CD4-positive, alpha-beta T cell (primary cell): Measurements from ENCODE around the gene NEBL. TPM values are rescaled to one million over a fixed set of nuclear protein-coding genes. Genes with fewer than 3 reads are reported as not detected.

ENCODE experiments used
- ATAC-seq: fragments of 200-7000 bp; cut with Tn5 transposase; one replicate; pipeline ENCODE4 v1.10.0; 2022; ENCODE audit warnings: mild to moderate bottlenecking; ENCODE audit not compliant: poor library complexity
- CTCF ChIA-PET: fragments of 350-600 bp; sonication (Branson Sonifier 250); formaldehyde crosslinking; loops from one replicate; lab custom pipeline; 2021; ENCODE audit warnings: antibody characterized with exemption, inconsistent platforms; lab: Charles Lee
- POLR2A ChIA-PET: fragments of 350-600 bp; sonication (Branson Sonifier 250); formaldehyde crosslinking; loops from one replicate; lab custom pipeline; 2021; ENCODE audit warnings: antibody characterized with exemption, inconsistent platforms; lab: Charles Lee
- DNase-seq, 14 experiments: peaks; one replicate each; pipeline ENCODE4 v3.0.0-alpha.2; 2013 to 2020; ENCODE audit warnings: mixed read lengths in 2 of 14
- H3K27ac ChIP-seq, 2 donors: one replicate each; pipeline versions ENCODE4 v1.5.1 to v1.7.0; 2013; ENCODE audit warnings: low read length in 2 of 2, low read depth in 1 of 2, mild to moderate bottlenecking in 1 of 2
- H3K27me3 ChIP-seq, 2 experiments: 1 replicate in 1 of 2; 2 replicates in 1 of 2; pipeline versions ENCODE4 v1.6.1 to v1.7.0; 2013; ENCODE audit warnings: low read length in 2 of 2, control low read depth in 1 of 2, mild to moderate bottlenecking in 1 of 2, moderate library complexity in 1 of 2; ENCODE audit not compliant: insufficient read depth in 2 of 2, control insufficient read depth in 1 of 2
- H3K36me3 ChIP-seq: one replicate; pipeline ENCODE4 v1.6.1; 2013; ENCODE audit warnings: low read length, control low read depth; ENCODE audit not compliant: insufficient read depth
- H3K4me1 ChIP-seq: one replicate; pipeline ENCODE4 v1.6.1; 2013; ENCODE audit warnings: low read length, control low read depth; ENCODE audit not compliant: insufficient read depth
- H3K4me3 ChIP-seq: one replicate; pipeline ENCODE4 v1.5.1; 2013; ENCODE audit warnings: mild to moderate bottlenecking, low read length, moderate library complexity
- H3K9me3 ChIP-seq, 2 experiments: 1 replicate in 1 of 2; 2 replicates in 1 of 2; pipeline versions ENCODE4 v1.6.1 to v1.7.0; 2013; ENCODE audit warnings: low read length in 2 of 2, mild to moderate bottlenecking in 2 of 2, control low read depth in 1 of 2, moderate library complexity in 1 of 2; ENCODE audit not compliant: control insufficient read depth in 1 of 2, insufficient read depth in 1 of 2
- H3K27ac Mint-ChIP-seq: one replicate; pipeline ENCODE4 v1.8.0; 2020; ENCODE audit warnings: mixed read lengths
- H3K27me3 Mint-ChIP-seq: one replicate; pipeline ENCODE4 v1.8.0; 2021; ENCODE audit warnings: mixed read lengths
- H3K36me3 Mint-ChIP-seq: one replicate; pipeline ENCODE4 v1.8.0; 2021; ENCODE audit warnings: low read depth, mixed read lengths
- H3K4me1 Mint-ChIP-seq: one replicate; pipeline ENCODE4 v1.8.0; 2021; ENCODE audit warnings: low read depth, mixed read lengths
- H3K4me3 Mint-ChIP-seq: one replicate; pipeline ENCODE4 v1.8.0; 2020; ENCODE audit warnings: mild to moderate bottlenecking, mixed read lengths
- H3K9me3 Mint-ChIP-seq: one replicate; pipeline ENCODE4 v1.8.0; 2020; ENCODE audit warnings: mixed read lengths
- CTCF ChIP-seq: fragments of 200-600 bp; IDR thresholded peaks from one replicate; pipeline ENCODE4 v1.8.0; 2022; ENCODE audit warnings: antibody characterized with exemption, mild to moderate bottlenecking
- intact Hi-C, 2 experiments: fragments of 100-400 bp; cut with DNase I in 1 of 2; cut with micrococcal nuclease in 1 of 2; formaldehyde crosslinking; loops; one replicate each; pipeline versions ENCODE4 v1.15.1 to v1.9.0; 2023 to 2025; cut with DNase I, micrococcal nuclease
- total RNA-seq, 174 experiments: library from RNA in 2 of 174; stranded (reverse) in 2 of 174; gene quantifications; one replicate each; pipeline ENCODE4 v1.2.3 and lab custom pipeline; 2021 to 2026

NEBL gene
- total RNA-seq, 2 experiments from 2014 or later: 0.17 to 0.22 TPM

GRCh38 chr10:20931156-20931795 is 34.2 kb upstream of the NEBL start:
- CTCF ChIA-PET: no interaction called here
- intact Hi-C loops: no loop called here
- DNase-seq: no peak
- Mint-ChIP-seq H3K36me3 (no peaks in the 10 kb centered on the region), H3K4me3 (no peak overlapping the region), H3K27ac (no peak overlapping the region), H3K4me1 (no peaks in the 10 kb centered on the region), H3K9me3 (peaks cover 3% of the 10 kb centered on the region), H3K27me3 (no peaks in the 10 kb centered on the region)
- Histone ChIP-seq H3K27ac (no peak overlapping the region), H3K4me3 (no peak overlapping the region), H3K27me3 (no peaks in the 10 kb centered on the region), H3K4me1 (no peaks in the 10 kb centered on the region), H3K36me3 (no peaks in the 10 kb centered on the region), H3K9me3 (peaks cover 0 to 4% of the 10 kb centered on the region in 2 experiments)
- ATAC-seq: no peak
- no peak for TF ChIP-seq CTCF
- POLR2A ChIA-PET: no interaction called here

GRCh38 chr10:20927456-20927855 is 30.3 kb upstream of the NEBL start:
- peaks cover 3% of the 10 kb centered on the region for H3K9me3 Mint-ChIP-seq
- no peaks in the 10 kb centered on the region for H3K4me1 ChIP-seq
- H3K36me3 Mint-ChIP-seq: no peaks in the 10 kb centered on the region
- H3K36me3 ChIP-seq: no peaks in the 10 kb centered on the region
- ChIA-PET POLR2A (no interaction called here), CTCF (no interaction called here)
- H3K4me3 Mint-ChIP-seq: no peak overlapping the region
- H3K27ac ChIP-seq: no peak overlapping the region
- no peak for TF ChIP-seq CTCF
- no peak overlapping the region for H3K4me3 ChIP-seq
- no peaks in the 10 kb centered on the region for H3K4me1 Mint-ChIP-seq
- no peak for DNase-seq
- no peaks in the 10 kb centered on the region for H3K27me3 Mint-ChIP-seq
- no peaks in the 10 kb centered on the region for H3K27me3 ChIP-seq
- peaks cover 0 to 4% of the 10 kb centered on the region in 2 experiments for H3K9me3 ChIP-seq
- intact Hi-C loops: no loop called here
- no peak overlapping the region for H3K27ac Mint-ChIP-seq
- ATAC-seq: no peak

- no peak for DNase-seq
- Mint-ChIP-seq H3K36me3 (no peaks in the 10 kb centered on the region), H3K27ac (no peak overlapping the region), H3K4me1 (no peaks in the 10 kb centered on the region), H3K4me3 (no peak overlapping the region), H3K27me3 (peaks cover 1% of the 10 kb centered on the region), H3K9me3 (no peaks in the 10 kb centered on the region)
- ATAC-seq: no peak
- intact Hi-C loops: no loop called here
- no peak for TF ChIP-seq CTCF
- H3K27me3 ChIP-seq: no peaks in the 10 kb centered on the region
- H3K36me3 ChIP-seq: no peaks in the 10 kb centered on the region
- CTCF ChIA-PET: no interaction called here
- POLR2A ChIA-PET: no interaction called here
- no peaks in the 10 kb centered on the region for H3K4me1 ChIP-seq
- H3K4me3 ChIP-seq: no peak overlapping the region
- no peak overlapping the region for H3K27ac ChIP-seq
- H3K9me3 ChIP-seq: no peaks in the 10 kb centered on the region
Measured at GRCh38 chr10:20922451-20922850, 25.3 kb upstream of the NEBL start.
